ENCODE data around the gene R3HDM4. TPM values are rescaled to one million over a fixed set of nuclear protein-coding genes. Genes with fewer than 3 reads are reported as not detected.

R3HDM4 gene
- total RNA-seq, 2 donors from 2014 or later: 54.5 to 55.6 TPM

- H3K4me3 ChIP-seq: peak within 1 kb of the TSS; percentile 38
- no peak for DNase-seq
- no peak within 1 kb of the TSS for H3K27ac ChIP-seq
- peak; percentile 59 for TF ChIP-seq CTCF (IDR thresholded peaks at IDR 0.05)
- H3K4me1 ChIP-seq: peaks cover 28% of the 10 kb centered on the region
- H3K9me3 ChIP-seq: no peaks in the 10 kb centered on the region
- no peaks in the 10 kb centered on the region for H3K36me3 ChIP-seq
- peak within 1 kb of the TSS in 1 of 2 donors; percentile 35 for H3K9ac ChIP-seq (ENCODE audit: low read depth in 2 of 2, low read length in 2 of 2)
- intact Hi-C loops (cut with DNase I): loop anchor here (5.0 kb wide), 1 partner anchor 50 kb away; no protein-coding TSS in a partner anchor
- peaks cover 43% of the 10 kb centered on the region for H3K27me3 ChIP-seq
Measured at GRCh38 chr19:917323-918151, 4.5 kb upstream of the R3HDM4 start, which contains the start of gene KISS1R. TSS of gene KISS1R (plus strand) at chr19:917333. CDS start at chr19:917503, 170 bp downstream.

GRCh38 chr19:916645-917322 lies 3.8 kb upstream of the R3HDM4 start:
- Histone ChIP-seq H3K9me3 (no peaks in the 10 kb centered on the region), H3K27me3 (peaks cover 43% of the 10 kb centered on the region), H3K4me3 (peak overlapping the region; percentile 38), H3K9ac (ENCODE audit: low read depth in 2 of 2, low read length in 2 of 2) (peak overlapping the region in 1 of 2 donors; percentile 35), H3K4me1 (peaks cover 28% of the 10 kb centered on the region), H3K36me3 (no peaks in the 10 kb centered on the region), H3K27ac (no peak overlapping the region)
- DNase-seq: no peak
- no peak for TF ChIP-seq CTCF (IDR thresholded peaks at IDR 0.05)
- intact Hi-C loops (cut with DNase I): loop anchor here (5.0 kb wide), 1 partner anchor 49 kb away; no protein-coding TSS in a partner anchor

- H3K36me3 ChIP-seq: no peaks in the 10 kb centered on the region
- peak overlapping the region; percentile 79 to 81 for H3K9ac ChIP-seq (ENCODE audit: low read depth in 2 of 2, low read length in 2 of 2)
- H3K9me3 ChIP-seq: no peaks in the 10 kb centered on the region
- intact Hi-C loops (cut with DNase I): no loop called here
- no peak for TF ChIP-seq CTCF (IDR thresholded peaks at IDR 0.05)
- peak overlapping the region; percentile 63 for H3K4me3 ChIP-seq
- H3K27me3 ChIP-seq: peaks cover 9% of the 10 kb centered on the region
- peak overlapping the region; percentile 55 for H3K27ac ChIP-seq
- peaks cover 19% of the 10 kb centered on the region for H3K4me1 ChIP-seq
- no peak for DNase-seq
Measured at GRCh38 chr19:912181-913079, 589 bp downstream of the R3HDM4 start.

- Histone ChIP-seq H3K27ac (no peak overlapping the region), H3K9me3 (no peaks in the 10 kb centered on the region), H3K4me3 (no peak overlapping the region), H3K36me3 (no peaks in the 10 kb centered on the region), H3K4me1 (peaks cover 12% of the 10 kb centered on the region), H3K27me3 (no peaks in the 10 kb centered on the region), H3K9ac (ENCODE audit: low read depth in 2 of 2, low read length in 2 of 2) (no peak overlapping the region)
- no peak for TF ChIP-seq CTCF (IDR thresholded peaks at IDR 0.05)
- intact Hi-C loops (cut with DNase I): no loop called here
- no peak for DNase-seq
Measured at GRCh38 chr19:911197-912033, 1.6 kb downstream of the R3HDM4 start.

All from colonic mucosa (tissue), 4 donors.